CD4-positive, alpha-beta T cell treated with Interleukin-6 at 100 ng/mL for 8 hours (primary cell): Measurements from ENCODE around the gene SCN9A.
"Not testable (repeated sequence)": the region's sequence is repeated elsewhere in the genome, so short reads cannot be mapped to it uniquely, and the experiment has no call there.

ENCODE experiments used
- DNase-seq: peaks from one replicate; pipeline ENCODE4 v3.0.0-alpha.2; 2020; ENCODE audit warnings: mixed read lengths, low spot score

SCN9A gene

DNA sequence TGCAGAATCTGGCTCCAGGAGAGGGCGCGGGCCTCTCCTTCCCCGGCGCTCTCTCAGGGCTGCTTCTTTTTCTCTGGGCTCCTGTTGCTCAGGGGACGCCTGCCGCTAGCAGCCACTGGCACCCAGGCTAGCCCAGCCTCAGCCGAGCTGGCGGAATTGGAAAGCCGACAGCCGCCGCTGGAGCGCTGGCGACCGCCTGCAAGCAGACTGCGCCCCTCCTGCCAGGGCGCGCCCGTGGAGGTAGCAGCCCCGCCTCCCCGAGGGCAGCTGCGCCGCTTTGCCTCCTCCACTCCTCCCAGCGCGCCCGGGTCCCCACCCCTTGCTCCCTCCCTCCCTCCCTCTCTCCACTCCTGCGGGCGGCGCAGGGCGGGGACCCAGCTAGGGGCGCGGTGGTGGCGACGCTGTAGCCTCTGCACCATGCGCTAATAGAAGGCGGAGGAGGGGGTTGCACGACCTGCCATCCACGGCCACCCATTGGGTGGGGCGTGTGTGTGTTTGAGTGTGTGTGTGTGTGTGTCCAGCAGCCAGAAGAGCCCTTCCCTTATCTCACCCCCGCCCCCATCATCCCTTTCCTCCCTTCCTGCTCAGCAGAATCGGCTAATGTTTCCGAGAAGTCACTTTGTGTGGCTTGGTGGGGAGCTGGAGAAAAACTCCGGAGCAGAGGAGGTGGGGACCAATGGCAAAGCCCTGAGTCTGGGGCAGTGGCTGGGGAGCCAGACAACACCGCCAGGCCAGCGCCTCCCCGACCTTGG is at the start of gene SCN9A:
Gene SCN9A, minus strand, starts transcription at position 209 of the 752 bp plus-strand sequence. CDS start 64,188 bp downstream, outside the sequence.
- no peak for DNase-seq

DNA sequence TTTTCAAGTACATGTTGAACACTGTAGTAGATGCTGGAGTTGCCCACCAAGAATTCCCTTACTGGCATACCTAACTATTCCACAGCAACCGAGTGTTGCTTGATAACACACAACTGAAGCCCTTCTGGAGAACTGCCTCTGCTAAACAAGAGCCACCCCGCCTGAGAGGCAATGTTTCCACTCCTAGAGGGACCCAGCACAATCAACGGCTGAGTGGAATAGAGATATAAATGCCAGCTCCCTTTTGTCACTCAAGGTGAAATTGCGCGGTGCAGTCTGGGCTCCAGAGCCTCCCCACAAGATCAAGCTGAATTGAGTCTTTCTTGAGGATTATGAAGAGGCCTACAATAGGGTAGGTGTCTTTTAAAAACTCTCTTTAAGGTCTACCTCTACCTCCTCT is 49.1 kb upstream of the SCN9A start:
- no peak for DNase-seq

DNA sequence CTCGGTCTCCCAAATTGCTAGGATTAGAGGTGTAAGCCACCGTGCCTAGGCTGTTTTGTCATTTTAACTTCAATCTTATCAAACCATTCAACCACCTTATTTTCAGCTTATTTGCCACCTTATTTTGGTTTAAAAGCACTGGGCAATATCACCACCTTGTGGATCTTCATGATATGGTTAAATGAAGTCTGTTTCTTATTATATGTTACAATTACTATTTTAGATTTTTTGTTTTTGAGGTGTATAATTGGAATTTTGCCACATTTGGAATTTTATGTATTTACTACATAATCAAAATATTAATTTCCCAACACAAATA is 43.8 kb upstream of the SCN9A start:
- no peak for DNase-seq

DNA sequence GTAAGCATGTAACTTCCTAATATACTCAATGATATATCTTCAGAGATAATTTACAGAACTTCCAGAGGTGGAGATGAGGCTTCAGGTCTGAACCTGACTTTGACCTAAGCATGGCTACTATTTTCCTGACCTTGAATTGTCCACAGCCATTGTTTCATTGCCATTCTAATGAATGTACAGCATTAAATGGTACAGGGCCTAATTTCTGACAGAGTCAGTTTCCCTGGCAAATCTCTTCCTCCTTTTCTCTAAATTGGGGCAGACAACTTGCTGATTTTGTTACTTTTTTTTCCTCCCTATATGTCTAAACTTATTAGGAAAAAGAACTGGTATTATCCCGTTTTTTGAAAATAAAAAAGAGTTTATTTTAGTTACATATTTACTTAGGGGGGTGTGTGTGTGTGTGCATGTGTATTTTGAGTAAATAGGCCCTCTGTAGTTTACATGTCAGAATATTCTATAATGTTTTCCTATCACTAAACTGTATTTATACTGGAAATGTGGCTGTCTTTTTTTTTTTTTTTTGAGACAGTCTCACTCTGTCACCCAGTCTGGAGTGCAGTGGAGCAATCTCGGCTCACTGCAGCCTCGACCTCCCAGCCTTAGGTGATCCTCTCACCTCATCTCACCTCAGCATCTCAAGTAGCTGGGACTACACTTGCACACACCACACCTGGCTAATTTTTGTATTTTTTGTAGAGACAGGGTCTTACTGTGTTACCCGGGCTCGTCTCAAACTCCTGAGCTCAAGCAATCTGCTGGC is 43.3 kb upstream of the SCN9A start:
- no peak for DNase-seq

DNA sequence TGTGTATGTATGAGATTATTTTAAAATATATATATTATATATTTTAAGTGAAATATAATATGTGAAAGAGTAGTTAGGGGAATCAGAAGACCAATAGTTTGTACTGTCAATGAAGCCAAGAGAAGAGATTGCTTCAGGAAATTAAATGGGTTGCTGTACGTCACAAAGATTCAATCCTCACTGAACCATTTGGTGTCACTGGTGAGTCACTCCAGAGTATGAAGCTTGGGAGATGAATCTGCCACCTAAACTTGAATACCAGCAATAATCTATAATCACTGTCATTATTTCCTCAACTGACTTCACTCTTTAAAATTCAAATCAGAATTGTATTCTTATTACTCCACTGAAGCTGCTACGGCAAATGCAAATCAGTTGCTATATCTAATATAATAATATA is 41.9 kb upstream of the SCN9A start:
- no peak for DNase-seq

DNA sequence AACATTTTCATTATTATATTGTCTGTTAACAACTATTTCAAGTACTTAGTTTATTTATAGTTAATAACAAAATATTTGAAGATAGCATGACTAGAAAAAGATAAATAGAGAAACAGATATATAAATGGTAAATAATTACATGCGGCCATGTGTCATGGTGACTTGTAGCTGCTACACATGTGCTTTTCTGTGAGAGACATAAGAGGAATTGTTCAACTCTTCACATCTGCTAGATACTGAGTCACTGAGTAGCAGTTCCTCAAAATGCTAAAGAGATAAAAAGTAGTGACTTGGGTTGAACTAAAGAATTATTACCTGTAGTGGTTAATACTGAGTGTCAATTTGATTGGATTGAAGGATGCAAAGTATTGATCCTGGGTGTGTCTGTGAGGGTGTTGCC is 37.5 kb upstream of the SCN9A start:
- no peak for DNase-seq

DNA sequence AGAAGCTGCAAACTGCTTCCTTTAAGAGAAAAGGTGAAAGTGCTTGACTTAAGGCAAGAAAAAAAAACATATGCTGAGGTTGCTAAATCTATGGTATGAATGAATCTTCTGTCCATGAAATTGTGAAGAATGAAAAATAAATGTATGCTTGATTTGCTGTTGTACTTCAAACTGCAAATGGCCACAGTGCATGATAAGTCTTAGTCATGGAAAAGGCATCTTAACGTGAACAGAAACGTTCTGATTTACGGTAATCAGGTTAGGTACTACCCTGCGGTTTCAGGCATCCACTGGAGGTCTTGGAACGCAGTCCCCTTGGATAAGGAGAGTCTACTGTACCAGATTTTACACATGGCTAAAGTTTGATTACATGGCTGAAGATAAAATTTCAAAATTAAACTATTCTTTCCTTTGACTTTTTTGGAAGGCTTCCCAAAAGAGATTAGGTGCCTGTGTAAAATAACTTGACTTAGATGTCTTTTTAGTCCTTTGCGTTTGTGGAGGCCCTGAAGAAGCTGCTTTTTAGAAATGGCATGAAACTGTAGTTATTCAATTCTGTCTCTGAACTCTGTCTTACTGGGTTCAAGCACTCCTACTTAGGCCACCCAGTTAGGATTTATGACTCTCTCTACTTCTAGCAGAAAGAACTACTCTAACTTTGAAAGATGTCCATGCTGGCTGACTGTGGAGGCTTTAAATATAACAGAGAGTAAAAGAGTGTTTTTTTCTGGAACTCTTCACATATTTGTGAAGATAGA is 35.9 kb upstream of the SCN9A start:
- no peak for DNase-seq

DNA sequence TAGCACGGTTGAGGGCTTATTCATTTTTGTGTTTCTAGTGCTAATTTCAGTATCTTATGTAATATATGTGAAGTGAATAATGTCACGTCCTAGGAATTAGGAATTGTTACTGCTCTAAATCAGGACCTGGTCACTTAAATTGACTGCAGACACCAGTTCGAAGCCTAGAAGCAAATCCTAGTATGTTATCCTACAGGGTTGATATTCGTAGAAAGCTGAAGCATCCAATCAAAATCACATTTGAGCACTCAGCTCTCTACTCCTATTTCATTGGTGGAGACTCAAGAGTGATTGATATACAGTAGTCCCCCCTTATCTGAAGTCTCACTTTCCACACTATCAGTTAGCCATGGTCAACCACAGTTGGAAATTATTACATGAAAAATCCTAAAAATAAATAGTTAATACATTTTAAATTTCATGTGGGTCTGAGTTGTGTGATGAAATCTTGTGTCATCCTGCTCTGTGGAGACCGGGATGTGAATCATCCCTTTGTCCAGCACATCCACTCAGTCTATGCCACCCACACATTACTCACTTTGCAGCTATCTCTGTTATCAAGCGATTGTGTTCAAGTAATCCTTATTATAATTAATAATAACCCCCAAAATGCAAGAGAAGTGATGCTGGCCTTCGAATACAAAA is 35.2 kb upstream of the SCN9A start:
- DNase-seq, result no peak

DNA sequence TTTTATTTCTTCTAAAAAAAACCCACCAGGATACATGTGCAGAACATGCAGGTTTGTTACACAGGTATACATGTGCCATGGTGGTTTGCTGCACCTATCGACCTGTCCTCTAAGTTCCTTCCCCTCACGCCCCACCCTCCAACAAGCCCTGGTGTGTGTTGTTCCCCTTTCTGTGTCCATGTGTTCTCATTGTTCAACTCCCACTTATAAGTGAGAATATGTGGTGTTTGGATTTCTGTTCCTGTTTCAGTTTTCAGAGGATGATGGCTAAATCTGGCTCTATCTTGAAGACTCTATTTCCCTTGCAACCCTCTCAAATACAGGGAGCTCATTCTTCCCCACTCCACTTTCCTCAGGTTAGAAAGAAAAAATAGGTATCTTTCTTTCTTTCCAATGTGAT is 32.0 kb upstream of the SCN9A start:
- DNase-seq, result not testable (repeated sequence)

DNA sequence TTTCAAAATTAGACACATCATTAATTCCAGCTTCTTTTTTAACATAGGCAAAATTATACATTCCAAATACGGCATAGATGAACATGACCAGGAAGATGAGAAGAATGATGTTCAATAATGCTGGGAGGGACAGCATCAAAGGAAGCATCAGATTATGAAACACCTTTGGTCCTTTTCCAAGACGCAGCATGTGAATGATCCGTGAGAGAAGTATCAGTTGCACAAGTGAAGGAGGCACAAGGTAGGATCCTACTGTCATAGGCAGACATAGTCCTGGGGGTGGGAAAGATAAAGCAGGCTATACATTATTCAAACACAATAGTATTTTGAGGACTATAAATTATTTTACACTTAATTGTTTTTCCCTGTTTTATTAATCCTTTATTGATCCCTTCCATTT is 30.6 kb upstream of the SCN9A start:
- DNase-seq, result no peak

DNA sequence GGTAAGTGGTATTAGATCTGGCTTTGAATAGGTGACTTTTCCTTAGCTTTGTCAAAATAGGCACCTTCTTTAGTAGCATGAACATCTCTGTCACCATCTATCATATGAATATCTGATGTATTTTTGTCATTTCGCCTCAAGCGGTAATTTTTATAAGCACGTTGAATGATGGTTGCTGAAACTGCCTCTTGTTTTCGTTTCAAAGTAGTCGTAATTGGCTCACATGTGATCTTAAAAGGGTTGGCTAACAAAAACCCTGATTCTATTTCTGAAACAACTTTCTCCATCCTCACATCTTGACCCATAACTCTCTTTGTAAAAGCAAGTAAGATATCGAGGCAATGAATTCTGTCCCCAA is 29.8 kb upstream of the SCN9A start:
- no peak for DNase-seq

DNA sequence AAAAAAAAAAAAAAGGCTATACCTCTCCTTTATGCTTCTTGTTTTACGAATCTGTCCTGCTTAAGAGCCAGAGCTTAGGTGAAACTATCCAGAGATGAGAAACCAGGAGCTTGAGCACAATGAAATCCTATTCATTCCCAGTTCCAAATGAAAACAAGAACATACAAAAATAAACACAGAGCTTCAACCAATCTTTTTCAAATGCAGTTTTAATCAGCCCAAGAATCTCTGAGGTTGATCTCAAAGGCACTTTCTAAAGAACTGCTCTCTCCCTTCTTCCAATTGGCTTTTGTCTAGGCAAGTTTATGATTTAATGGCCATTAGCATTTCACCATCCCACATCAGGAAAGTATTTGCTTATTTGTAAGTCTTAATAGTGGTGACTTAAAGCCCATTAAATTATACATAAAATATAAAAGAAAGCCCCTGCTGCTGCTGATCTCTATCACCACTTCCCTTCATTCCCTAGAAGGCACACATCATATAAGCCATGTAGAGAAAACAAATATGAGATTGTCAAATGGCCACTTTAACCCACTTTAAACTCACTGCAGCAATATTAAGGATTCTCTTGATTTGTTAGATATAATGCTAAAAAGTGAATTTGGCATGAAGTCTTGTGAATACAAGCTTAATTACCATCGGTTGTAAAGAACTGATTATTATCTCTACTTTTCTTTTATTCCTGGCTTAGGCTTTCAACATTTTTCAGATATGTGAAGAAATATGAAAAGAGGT is 29.3 kb upstream of the SCN9A start:
- no peak for DNase-seq

DNA sequence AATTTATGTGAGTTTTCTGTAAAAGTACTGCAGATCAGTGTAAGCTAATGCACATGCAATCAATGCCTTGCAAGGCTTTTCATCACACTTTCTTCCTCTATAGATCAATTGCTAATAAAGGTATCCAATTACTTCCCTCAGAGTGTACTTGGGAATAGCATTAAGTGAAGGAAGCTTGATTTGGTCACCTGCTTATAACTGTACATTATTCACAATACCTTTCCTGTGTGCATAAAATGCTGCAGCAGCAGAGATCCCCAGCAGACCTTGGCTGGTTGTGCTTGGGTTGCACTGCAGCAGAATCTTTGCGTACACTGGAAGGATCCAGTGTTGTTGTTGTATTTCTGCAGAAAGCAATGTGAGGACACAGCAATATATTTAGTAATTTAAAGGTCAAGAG is 18.5 kb upstream of the SCN9A start:
- no peak for DNase-seq

DNA sequence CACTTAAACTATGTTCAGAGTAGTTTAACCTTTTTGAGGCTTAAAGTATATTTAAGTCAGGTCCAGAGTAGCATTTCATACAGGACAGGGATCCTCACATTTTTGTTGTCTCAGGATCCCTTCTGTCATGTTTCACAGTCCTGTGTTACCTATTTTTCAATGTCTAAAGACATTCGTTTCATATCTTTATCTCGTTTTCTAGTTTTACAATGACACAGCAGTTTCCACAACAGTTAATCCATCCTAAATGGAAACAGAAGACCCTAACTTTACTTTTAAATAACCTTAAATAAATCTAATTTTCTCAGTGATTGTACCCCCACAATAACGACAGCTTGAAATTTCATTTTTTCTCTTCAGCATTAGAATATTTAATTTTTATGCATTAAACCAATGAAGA is 17.3 kb upstream of the SCN9A start:
- no peak for DNase-seq

DNA sequence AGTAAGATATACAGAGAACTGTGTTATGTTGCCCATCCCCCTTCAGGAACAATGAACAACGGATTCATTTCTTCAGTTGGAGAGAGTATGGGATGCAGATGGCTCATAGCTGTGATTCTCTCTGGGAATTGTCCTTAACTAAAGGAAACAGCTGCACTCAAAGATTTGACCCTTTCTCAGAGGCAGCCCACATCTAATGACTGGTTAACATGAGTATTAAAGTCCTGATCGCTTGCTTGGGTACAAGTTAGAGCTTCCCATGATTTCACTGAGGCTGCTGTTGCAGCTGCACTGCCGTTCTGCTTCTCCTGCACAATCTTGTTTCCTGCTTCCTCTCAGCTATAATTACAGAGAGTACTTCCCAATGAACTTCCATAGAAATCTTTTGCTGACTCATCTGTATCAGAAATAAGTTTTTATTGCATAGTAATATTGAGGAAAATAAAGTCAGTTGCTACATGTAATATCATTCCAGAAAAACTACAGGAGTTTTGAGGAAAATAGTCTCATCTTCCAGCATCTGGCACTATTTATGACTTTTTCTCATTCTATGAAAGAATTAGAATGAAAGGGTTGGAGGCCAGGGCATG is 12.8 kb upstream of the SCN9A start:
- DNase-seq, result no peak

DNA sequence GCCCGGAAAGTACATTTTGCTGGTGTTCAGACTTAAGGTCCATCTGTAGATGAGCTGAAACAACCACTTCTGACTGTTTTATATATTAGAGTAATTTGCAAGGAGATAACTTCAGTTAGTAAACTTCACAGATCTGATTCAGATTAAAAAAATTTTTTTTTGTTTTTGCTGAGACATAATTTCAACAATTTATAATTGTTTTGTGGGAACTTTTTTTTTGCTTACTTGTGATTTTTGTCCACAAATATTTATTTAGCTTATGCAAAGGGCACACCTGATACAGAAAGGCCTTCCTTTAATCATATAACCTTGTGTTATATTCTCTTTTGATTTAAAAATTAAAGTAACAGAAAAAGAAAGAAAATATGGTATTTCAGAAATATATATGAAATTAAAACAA is 9.6 kb upstream of the SCN9A start:
- no peak for DNase-seq

DNA sequence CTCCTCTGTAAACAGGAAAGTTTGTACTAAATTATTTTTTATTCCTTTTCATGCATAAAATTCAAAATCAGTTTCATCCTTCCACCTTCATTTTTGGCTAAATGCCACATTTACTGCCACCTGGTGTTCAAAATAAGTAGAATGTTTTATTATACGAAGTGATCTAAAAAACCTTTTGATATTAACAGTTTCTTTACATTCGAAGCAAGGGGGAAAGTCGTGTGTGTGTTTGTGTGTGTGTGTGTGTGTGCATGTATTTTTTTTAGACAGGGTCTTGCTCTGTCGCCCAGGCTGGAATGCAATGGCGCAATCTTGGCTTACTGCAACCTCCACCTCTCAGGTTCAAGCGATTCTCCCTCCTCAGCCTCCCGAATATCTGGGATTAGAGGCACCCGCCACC is 9.0 kb upstream of the SCN9A start:
- DNase-seq, result no peak

DNA sequence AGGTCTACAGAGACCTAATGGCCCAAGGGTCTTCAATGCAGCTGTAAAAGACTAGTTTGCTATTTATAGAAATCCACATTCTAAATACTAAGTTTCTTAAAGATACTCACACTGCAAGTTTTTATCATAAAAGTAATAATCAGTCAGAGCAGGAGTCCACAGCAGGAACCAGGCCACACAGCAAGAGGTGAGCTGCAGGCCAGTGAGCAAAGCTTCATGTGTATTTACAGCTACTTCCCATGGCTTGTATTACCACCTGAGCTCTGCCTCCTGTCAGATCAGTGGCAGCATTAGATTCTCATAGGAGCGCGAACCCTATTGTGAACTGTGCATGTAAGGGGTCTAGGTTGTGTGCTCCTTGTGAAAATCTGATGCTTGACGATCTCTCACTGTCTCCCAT is 6.7 kb upstream of the SCN9A start:
- no peak for DNase-seq

DNA sequence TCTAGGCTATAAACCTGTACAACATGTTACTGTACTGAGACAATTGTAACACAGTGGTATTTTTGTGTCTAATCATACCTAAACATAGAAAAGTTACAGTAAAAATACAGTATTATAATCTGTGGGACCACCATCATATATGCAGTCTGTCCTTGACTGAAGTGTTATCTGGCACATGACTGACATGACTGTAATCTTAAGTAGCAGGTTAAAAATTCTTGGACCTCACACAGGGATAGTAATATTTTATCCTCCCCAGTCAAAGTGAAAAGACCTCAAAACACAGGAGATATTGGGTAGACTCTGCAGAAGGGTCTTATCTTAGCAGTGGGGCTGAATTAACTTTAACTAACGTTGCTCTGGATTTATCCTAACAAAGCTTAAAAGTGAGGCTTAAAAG is 4.9 kb upstream of the SCN9A start:
- DNase-seq, result no peak

DNA sequence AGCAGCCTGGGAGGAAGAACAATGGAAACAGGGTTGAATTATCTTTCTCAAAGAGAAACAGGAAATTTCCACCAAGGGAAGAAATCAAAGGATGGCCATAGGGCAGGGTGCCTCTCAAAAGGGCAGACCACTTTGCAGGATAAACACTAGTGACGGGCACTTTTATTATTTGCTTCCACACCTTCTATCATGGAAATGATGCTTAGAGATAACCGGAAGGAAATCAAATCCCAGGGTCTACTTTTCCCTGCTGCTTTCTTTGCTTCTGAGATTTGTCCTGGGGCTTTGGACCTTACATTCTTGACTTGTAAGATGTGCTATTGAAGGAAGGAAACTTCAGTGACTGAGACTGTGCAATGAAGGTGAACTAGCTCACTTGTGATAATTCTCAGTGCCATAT is 1.1 kb upstream of the SCN9A start:
- DNase-seq, result no peak

DNA sequence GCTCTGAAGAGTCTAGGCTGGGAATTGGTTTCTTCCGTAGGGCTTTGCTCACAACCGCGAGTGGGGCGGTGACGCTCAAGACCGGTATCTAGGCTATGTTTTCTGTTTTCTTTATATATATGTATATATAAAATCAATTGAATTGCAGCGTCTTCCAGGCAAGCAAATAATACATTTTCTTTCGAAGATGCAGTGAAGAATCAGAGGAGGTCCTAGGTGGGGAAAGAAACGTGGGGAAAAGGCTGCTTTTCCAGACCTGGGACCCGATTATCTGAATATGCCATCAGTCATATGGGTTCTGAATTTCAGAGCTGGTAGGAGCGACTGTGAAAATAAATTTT is 714 bp upstream of the SCN9A start:
- no peak for DNase-seq
